Measurements from ENCODE around the gene TFRC. TPM values are rescaled to one million over a fixed set of nuclear protein-coding genes. Genes with fewer than 3 reads are reported as not detected.

TFRC gene
- total RNA-seq, 6 donors from 2014 or later = 66.0 to 323 (median 234) TPM

DNA sequence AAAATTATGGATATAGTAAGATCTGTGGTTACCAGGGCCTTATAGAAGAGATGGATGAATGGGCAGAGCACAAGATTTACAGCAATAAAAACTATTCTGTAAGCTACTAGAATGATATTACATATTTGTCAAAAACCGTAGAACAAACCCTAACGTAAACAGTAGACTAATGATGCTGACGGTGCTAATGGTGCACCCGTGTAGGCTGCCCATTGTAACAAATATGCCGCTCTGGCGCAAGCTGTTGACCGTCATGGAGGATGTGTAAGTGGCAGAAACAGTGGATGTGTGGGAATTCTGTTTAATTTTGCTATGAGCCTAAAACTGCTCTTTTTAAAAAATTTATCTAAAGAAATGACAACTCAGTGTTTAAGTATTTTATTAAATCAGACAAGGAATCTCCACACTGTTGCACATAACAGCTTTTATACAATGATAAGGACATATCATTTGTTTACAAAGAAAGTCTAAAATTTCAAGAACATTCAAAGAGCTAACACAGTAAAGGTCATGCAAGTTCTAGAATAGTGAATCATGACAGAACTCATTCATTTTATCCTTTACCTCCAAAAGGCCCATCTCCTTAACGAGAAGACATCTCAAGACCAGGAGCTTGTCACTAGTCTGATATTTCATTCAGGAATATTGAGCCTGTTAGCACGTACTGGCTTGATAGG is 32.8 kb downstream of the TFRC start:
- 84 to 92% methylated on average over 9 of the region's 9 CpGs for WGBS, 2 donors
- H3K27ac ChIP-seq = no peak overlapping the region
- no peak for ATAC-seq (ENCODE audit: low FRiP score in 2 of 2)
- H3K4me1 ChIP-seq = no peaks in the 10 kb centered on the region
- no peak for DNase-seq
- peaks cover 24 to 56% (median 45%) of the 10 kb centered on the region in 4 donors for H3K36me3 ChIP-seq
- no peaks in the 10 kb centered on the region for H3K9me3 ChIP-seq
- no peaks in the 10 kb centered on the region for H3K27me3 ChIP-seq
- no peak overlapping the region for H3K4me3 ChIP-seq
- TF ChIP-seq, protein P1, sequence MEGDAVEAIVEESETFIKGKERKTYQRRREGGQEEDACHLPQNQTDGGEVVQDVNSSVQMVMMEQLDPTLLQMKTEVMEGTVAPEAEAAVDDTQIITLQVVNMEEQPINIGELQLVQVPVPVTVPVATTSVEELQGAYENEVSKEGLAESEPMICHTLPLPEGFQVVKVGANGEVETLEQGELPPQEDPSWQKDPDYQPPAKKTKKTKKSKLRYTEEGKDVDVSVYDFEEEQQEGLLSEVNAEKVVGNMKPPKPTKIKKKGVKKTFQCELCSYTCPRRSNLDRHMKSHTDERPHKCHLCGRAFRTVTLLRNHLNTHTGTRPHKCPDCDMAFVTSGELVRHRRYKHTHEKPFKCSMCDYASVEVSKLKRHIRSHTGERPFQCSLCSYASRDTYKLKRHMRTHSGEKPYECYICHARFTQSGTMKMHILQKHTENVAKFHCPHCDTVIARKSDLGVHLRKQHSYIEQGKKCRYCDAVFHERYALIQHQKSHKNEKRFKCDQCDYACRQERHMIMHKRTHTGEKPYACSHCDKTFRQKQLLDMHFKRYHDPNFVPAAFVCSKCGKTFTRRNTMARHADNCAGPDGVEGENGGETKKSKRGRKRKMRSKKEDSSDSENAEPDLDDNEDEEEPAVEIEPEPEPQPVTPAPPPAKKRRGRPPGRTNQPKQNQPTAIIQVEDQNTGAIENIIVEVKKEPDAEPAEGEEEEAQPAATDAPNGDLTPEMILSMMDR (IDR thresholded peaks at IDR 0.05) = no peak
- TF ChIP-seq POLR2AphosphoS5 (IDR thresholded peaks at IDR 0.05) = peak in 1 of 2 donors; percentile 5

DNA sequence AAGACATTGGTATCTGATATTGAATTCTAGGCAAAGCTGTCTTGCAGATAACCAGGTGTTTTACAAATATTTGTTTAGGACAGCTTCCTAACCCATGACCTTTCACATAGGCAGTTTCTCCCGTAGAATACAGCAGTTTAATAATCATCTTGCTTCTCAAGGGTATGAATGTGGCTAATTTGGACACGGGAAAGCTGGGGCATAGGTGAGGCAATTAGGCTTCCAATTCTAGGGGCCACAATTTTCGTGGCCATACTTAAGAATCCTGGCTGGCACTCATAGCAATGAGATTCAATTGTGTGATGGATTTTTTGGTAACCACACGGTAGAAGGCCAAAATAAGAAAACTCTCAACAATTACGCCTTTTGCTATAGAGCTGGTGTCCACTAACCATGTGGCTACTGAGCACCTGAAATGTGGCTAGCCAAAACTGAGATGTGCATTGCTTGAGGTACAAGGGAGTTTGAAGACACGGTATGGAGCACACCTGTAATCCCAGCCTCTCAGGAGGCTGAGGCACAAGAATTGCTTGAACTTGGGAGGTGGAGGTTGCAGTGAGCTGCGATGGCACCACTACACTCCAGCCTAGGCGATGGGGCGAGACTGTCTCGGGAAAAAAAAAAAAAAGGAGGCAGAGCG is 34.4 kb downstream of the TFRC start:
- H3K9me3 ChIP-seq = no peaks in the 10 kb centered on the region
- H3K27me3 ChIP-seq = no peaks in the 10 kb centered on the region
- H3K4me1 ChIP-seq = no peaks in the 10 kb centered on the region
- no peak for TF ChIP-seq EP300 (IDR thresholded peaks at IDR 0.05)
- no peak for TF ChIP-seq POLR2A (IDR thresholded peaks at IDR 0.05)
- TF ChIP-seq, protein P1 (IDR thresholded peaks at IDR 0.05) = no peak
- TF ChIP-seq POLR2AphosphoS5 (IDR thresholded peaks at IDR 0.05) = peak in 1 of 2 donors; percentile 59
- H3K4me3 ChIP-seq = no peak overlapping the region
- ATAC-seq (ENCODE audit: low FRiP score in 2 of 2) = no peak
- 89 to 93% methylated on average over 11 of the region's 11 CpGs for WGBS, 2 donors
- H3K27ac ChIP-seq = no peak overlapping the region
- DNase-seq = no peak
- peaks cover 10 to 41% (median 30%) of the 10 kb centered on the region in 4 donors for H3K36me3 ChIP-seq

DNA sequence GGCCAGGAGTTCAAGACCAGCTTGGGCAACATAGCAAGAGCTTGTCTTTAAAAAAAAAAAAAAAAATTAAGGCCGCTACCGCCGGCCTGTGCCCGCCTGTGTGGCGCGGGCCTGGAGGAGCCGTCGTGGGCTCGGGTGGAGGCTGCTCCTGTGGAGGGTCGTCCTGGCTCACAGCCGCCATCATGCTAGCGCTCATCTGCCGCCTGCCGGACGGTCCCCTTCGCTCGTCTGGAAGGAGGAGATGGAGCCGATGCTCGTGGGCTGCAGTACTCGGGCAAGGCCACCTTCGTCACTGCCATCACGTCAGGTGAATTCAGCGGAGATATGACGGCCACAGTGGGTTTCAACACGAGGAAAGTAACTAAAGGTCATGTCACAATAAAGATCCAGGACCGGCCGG is 37.4 kb downstream of the TFRC start:
- WGBS, 2 donors = 93 to 97% methylated on average over 21 to 27 of the region's 27 CpGs
- TF ChIP-seq EP300 (IDR thresholded peaks at IDR 0.05) (no peak), POLR2A (IDR thresholded peaks at IDR 0.05) (no peak)
- TF ChIP-seq, protein P1 (IDR thresholded peaks at IDR 0.05) = no peak
- H3K4me3 ChIP-seq = no peak overlapping the region
- peaks cover 0 to 11% (median 4%) of the 10 kb centered on the region in 4 donors for H3K36me3 ChIP-seq
- H3K27ac ChIP-seq = no peak overlapping the region
- H3K9me3 ChIP-seq = peaks cover 0 to 4% (median 0%) of the 10 kb centered on the region in 4 donors
- DNase-seq (peak in 1 of 2 donors; percentile 61), ATAC-seq (ENCODE audit: low FRiP score in 2 of 2) (peak in 1 of 2 donors; percentile 21)
- no peaks in the 10 kb centered on the region for H3K27me3 ChIP-seq
- H3K4me1 ChIP-seq = no peaks in the 10 kb centered on the region

DNA sequence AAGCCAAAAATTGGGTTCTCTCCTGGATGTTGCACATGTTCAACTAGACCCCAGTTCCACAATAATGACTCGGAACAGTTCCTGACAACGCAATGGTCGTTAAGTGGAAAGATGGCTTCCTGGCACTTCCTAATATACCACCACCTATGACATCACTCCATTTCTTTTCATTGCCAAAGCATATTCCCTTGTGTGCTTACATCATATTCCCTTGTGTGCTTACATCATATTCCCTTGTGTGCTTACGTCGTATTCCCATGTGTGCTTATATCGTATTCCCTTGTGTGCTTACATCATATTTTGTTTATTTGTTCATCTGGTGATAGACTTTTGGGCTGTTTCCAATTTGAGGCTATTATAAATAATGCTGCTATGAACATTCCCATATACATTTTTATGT is 39.2 kb downstream of the TFRC start:
- no peaks in the 10 kb centered on the region for H3K4me1 ChIP-seq
- H3K27me3 ChIP-seq = no peaks in the 10 kb centered on the region
- peaks cover 0 to 4% (median 0%) of the 10 kb centered on the region in 4 donors for H3K9me3 ChIP-seq
- no peak for ATAC-seq (ENCODE audit: low FRiP score in 2 of 2)
- H3K36me3 ChIP-seq = no peaks in the 10 kb centered on the region
- WGBS, 2 donors = 90% methylated on average over 6 of the region's 6 CpGs
- H3K4me3 ChIP-seq = no peak overlapping the region
- TF ChIP-seq, protein P1 (IDR thresholded peaks at IDR 0.05) = no peak
- no peak for TF ChIP-seq POLR2A (IDR thresholded peaks at IDR 0.05)
- no peak for TF ChIP-seq EP300 (IDR thresholded peaks at IDR 0.05)
- no peak for TF ChIP-seq POLR2AphosphoS5 (IDR thresholded peaks at IDR 0.05)
- H3K27ac ChIP-seq = no peak overlapping the region
- no peak for DNase-seq

All from upper lobe of left lung (tissue), 6 donors.